ENCODE results near the gene CDC42BPB.

Gene CDC42BPB

GRCh38 chr14:102964152-102964730, 93.1 kb downstream of the CDC42BPB start:
- no peak for DNase-seq

GRCh38 chr14:102962111-102962627, 95.2 kb downstream of the CDC42BPB start:
- no peak for DNase-seq

GRCh38 chr14:102958461-102958860, 98.9 kb downstream of the CDC42BPB start:
- no peak for DNase-seq

GRCh38 chr14:102957222-102957621, 100.1 kb downstream of the CDC42BPB start:
- DNase-seq, result no peak

- no peak for DNase-seq
Observed at GRCh38 chr14:102955636-102956408, 101.5 kb downstream of the CDC42BPB start.

GRCh38 chr14:102954081-102954789, 103.1 kb downstream of the CDC42BPB start:
- no peak for DNase-seq

GRCh38 chr14:102953100-102953499, 104.2 kb downstream of the CDC42BPB start:
- DNase-seq, result no peak

- no peak for DNase-seq
Observed at GRCh38 chr14:102952276-102952675, 105.1 kb downstream of the CDC42BPB start.

- no peak for DNase-seq
Observed at GRCh38 chr14:102951799-102952198, 105.5 kb downstream of the CDC42BPB start.

GRCh38 chr14:102951034-102951433, 106.3 kb downstream of the CDC42BPB start:
- DNase-seq, result no peak

GRCh38 chr14:102949801-102950451, 107.4 kb downstream of the CDC42BPB start:
- no peak for DNase-seq

- DNase-seq, result no peak
Observed at GRCh38 chr14:102949062-102949800, 108.1 kb downstream of the CDC42BPB start.

GRCh38 chr14:102948698-102949061, 108.7 kb downstream of the CDC42BPB start:
- no peak for DNase-seq

GRCh38 chr14:102947321-102948103, 109.8 kb downstream of the CDC42BPB start:
- no peak for DNase-seq

- no peak for DNase-seq
Observed at GRCh38 chr14:102945346-102946130, 111.8 kb downstream of the CDC42BPB start.

- DNase-seq, result no peak
Observed at GRCh38 chr14:102944448-102945330, 112.7 kb downstream of the CDC42BPB start.

GRCh38 chr14:102943979-102944378, 113.4 kb downstream of the CDC42BPB start:
- DNase-seq, result no peak

- no peak for DNase-seq
Observed at GRCh38 chr14:102943454-102943853, 113.9 kb downstream of the CDC42BPB start.

GRCh38 chr14:102942069-102942468, 115.3 kb downstream of the CDC42BPB start:
- no peak for DNase-seq

Measured in NCI-H748 treated with DMSO at 0.1 percent for 48 hours (cell line).